Measurements from ENCODE around the gene FITM2.

DNA sequence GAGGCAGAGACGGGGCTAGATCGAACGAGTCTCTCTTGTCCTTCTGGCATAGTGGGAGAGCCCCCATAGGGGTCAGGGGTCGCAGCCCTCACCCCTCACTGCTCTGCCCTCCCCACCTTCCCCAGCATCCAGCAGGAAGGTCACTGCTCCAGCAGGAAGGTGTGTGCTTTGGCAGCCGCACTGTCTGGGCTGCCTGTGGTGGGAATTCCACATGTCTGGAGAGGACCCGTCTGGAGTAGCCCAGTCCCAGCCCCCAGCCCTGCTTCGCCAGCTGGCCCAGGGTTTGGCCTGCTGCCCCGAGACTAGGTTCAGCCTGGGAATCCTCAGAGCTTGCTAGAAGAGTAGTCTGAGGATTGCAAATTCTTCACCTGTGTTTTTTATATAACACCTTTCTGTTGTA lies 23.3 kb upstream of the FITM2 start:
- TF ChIP-seq, protein P1, sequence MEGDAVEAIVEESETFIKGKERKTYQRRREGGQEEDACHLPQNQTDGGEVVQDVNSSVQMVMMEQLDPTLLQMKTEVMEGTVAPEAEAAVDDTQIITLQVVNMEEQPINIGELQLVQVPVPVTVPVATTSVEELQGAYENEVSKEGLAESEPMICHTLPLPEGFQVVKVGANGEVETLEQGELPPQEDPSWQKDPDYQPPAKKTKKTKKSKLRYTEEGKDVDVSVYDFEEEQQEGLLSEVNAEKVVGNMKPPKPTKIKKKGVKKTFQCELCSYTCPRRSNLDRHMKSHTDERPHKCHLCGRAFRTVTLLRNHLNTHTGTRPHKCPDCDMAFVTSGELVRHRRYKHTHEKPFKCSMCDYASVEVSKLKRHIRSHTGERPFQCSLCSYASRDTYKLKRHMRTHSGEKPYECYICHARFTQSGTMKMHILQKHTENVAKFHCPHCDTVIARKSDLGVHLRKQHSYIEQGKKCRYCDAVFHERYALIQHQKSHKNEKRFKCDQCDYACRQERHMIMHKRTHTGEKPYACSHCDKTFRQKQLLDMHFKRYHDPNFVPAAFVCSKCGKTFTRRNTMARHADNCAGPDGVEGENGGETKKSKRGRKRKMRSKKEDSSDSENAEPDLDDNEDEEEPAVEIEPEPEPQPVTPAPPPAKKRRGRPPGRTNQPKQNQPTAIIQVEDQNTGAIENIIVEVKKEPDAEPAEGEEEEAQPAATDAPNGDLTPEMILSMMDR (IDR thresholded peaks at IDR 0.05; ENCODE audit: extremely low read depth in 1 of 2, insufficient read depth in 1 of 2, low read depth in 1 of 2, low read length in 2 of 2) = no peak
- TF ChIP-seq POLR2A (IDR thresholded peaks at IDR 0.05; ENCODE audit: low read depth, low read length) (no peak), GATA2 (IDR thresholded peaks at IDR 0.05; ENCODE audit: insufficient read depth, insufficient read length, low read depth, low read length) (no peak)
